Muscle layer of duodenum (tissue), 2 donors: ENCODE measurements around the gene SCNN1B.
"Not testable (repeated sequence)": the region's sequence is repeated elsewhere in the genome, so short reads cannot be mapped to it uniquely, and the experiment has no call there.

Experiments used
- H3K27ac ChIP-seq: one replicate; pipeline ENCODE4 v1.7.0; 2013; ENCODE audit warnings: mild to moderate bottlenecking, low read length
- H3K27me3 ChIP-seq: one replicate; pipeline ENCODE4 v1.7.0; 2013; ENCODE audit warnings: low read depth, mild to moderate bottlenecking, control low read depth, low read length
- H3K36me3 ChIP-seq, 2 donors: one replicate each; pipeline ENCODE4 v1.7.0; 2013; ENCODE audit warnings: low read length in 2 of 2, control low read depth in 1 of 2, mild to moderate bottlenecking in 1 of 2; ENCODE audit not compliant: insufficient read depth in 2 of 2, control insufficient read depth in 1 of 2
- H3K4me1 ChIP-seq, 2 donors: one replicate each; pipeline ENCODE4 v1.7.0; 2013; ENCODE audit warnings: low read length in 2 of 2, mild to moderate bottlenecking in 2 of 2, control low read depth in 1 of 2, moderate library complexity in 1 of 2; ENCODE audit not compliant: insufficient read depth in 2 of 2, control insufficient read depth in 1 of 2
- H3K4me3 ChIP-seq, 2 donors: one replicate each; pipeline ENCODE4 v1.7.0; 2013; ENCODE audit warnings: low read length in 2 of 2, low read depth in 1 of 2, mild to moderate bottlenecking in 1 of 2
- H3K9me3 ChIP-seq, 2 donors: one replicate each; pipeline ENCODE4 v1.7.0; 2013; ENCODE audit warnings: low read length in 2 of 2, control low read depth in 1 of 2, mild to moderate bottlenecking in 1 of 2; ENCODE audit not compliant: control insufficient read depth in 1 of 2
- donor health status: healthy.

The SCNN1B gene

GRCh38 chr16:23302045-23302956 is at the start of gene SCNN1B:
Gene SCNN1B (plus strand): TSS chr16:23302302. CDS start chr16:23348600, 46,298 bp downstream.
- Histone ChIP-seq H3K9me3 (no peaks in the 10 kb centered on the region), H3K4me3 (peak within 1 kb of the TSS in 1 of 2 donors; percentile 55), H3K36me3 (no peaks in the 10 kb centered on the region), H3K27ac (no peak within 1 kb of the TSS), H3K27me3 (peaks cover 5% of the 10 kb centered on the region), H3K4me1 (peaks cover 0 to 8% of the 10 kb centered on the region in 2 donors)

GRCh38 chr16:23252310-23252709 is 49.8 kb upstream of the SCNN1B start:
- no peaks in the 10 kb centered on the region for H3K36me3 ChIP-seq
- peaks cover 0 to 4% of the 10 kb centered on the region in 2 donors for H3K9me3 ChIP-seq
- H3K27ac ChIP-seq: no peak overlapping the region
- H3K4me1 ChIP-seq: no peaks in the 10 kb centered on the region
- no peaks in the 10 kb centered on the region for H3K27me3 ChIP-seq
- H3K4me3 ChIP-seq: no peak overlapping the region

GRCh38 chr16:23253650-23254049 is 48.5 kb upstream of the SCNN1B start:
- H3K27me3 ChIP-seq, H3K4me1 ChIP-seq, H3K36me3 ChIP-seq, H3K27ac ChIP-seq, H3K4me3 ChIP-seq, H3K9me3 ChIP-seq: not testable (repeated sequence)

- Histone ChIP-seq H3K27ac (no peak overlapping the region), H3K4me3 (no peak overlapping the region), H3K4me1 (no peaks in the 10 kb centered on the region), H3K9me3 (peaks cover 0 to 10% of the 10 kb centered on the region in 2 donors), H3K36me3 (no peaks in the 10 kb centered on the region), H3K27me3 (no peaks in the 10 kb centered on the region)
Observed at GRCh38 chr16:23254338-23254737, 47.8 kb upstream of the SCNN1B start.

- Histone ChIP-seq H3K27me3 (no peaks in the 10 kb centered on the region), H3K4me1 (no peaks in the 10 kb centered on the region), H3K4me3 (no peak overlapping the region), H3K27ac (no peak overlapping the region), H3K36me3 (no peaks in the 10 kb centered on the region), H3K9me3 (peaks cover 0 to 6% of the 10 kb centered on the region in 2 donors)
Observed at GRCh38 chr16:23255000-23255399, 47.1 kb upstream of the SCNN1B start.

- H3K27me3 ChIP-seq: no peaks in the 10 kb centered on the region
- no peak overlapping the region for H3K27ac ChIP-seq
- H3K4me3 ChIP-seq: no peak overlapping the region
- no peaks in the 10 kb centered on the region for H3K4me1 ChIP-seq
- H3K9me3 ChIP-seq: peaks cover 0 to 6% of the 10 kb centered on the region in 2 donors
- no peaks in the 10 kb centered on the region for H3K36me3 ChIP-seq
Observed at GRCh38 chr16:23256440-23256839, 45.7 kb upstream of the SCNN1B start.

GRCh38 chr16:23257682-23258081 is 44.4 kb upstream of the SCNN1B start:
- Histone ChIP-seq H3K27ac (no peak overlapping the region), H3K36me3 (no peaks in the 10 kb centered on the region)

GRCh38 chr16:23258919-23259237 is 43.2 kb upstream of the SCNN1B start:
- Histone ChIP-seq H3K27ac (no peak overlapping the region), H3K9me3 (peaks cover 0 to 6% of the 10 kb centered on the region in 2 donors), H3K36me3 (no peaks in the 10 kb centered on the region), H3K4me1 (no peaks in the 10 kb centered on the region), H3K4me3 (no peak overlapping the region), H3K27me3 (no peaks in the 10 kb centered on the region)

More at GRCh38 chr16:23257682-23258081, 44.4 kb upstream of the SCNN1B start:
- peaks cover 0 to 6% of the 10 kb centered on the region in 2 donors for H3K9me3 ChIP-seq
- H3K4me3 ChIP-seq: no peak overlapping the region
- no peaks in the 10 kb centered on the region for H3K4me1 ChIP-seq
- H3K27me3 ChIP-seq: no peaks in the 10 kb centered on the region

- no peaks in the 10 kb centered on the region for H3K27me3 ChIP-seq
- no peak overlapping the region for H3K4me3 ChIP-seq
- no peaks in the 10 kb centered on the region for H3K9me3 ChIP-seq
- no peak overlapping the region for H3K27ac ChIP-seq
- H3K4me1 ChIP-seq: no peaks in the 10 kb centered on the region
- no peaks in the 10 kb centered on the region for H3K36me3 ChIP-seq
Observed at GRCh38 chr16:23267647-23268046, 34.5 kb upstream of the SCNN1B start.

GRCh38 chr16:23268561-23268960 is 33.5 kb upstream of the SCNN1B start:
- Histone ChIP-seq H3K27ac (no peak overlapping the region), H3K36me3 (no peaks in the 10 kb centered on the region), H3K4me3 (no peak overlapping the region), H3K27me3 (no peaks in the 10 kb centered on the region), H3K4me1 (no peaks in the 10 kb centered on the region), H3K9me3 (no peaks in the 10 kb centered on the region)

GRCh38 chr16:23269248-23269953 is 32.7 kb upstream of the SCNN1B start:
- no peak overlapping the region for H3K4me3 ChIP-seq
- no peaks in the 10 kb centered on the region for H3K9me3 ChIP-seq
- no peaks in the 10 kb centered on the region for H3K36me3 ChIP-seq
- no peak overlapping the region for H3K27ac ChIP-seq
- H3K27me3 ChIP-seq: no peaks in the 10 kb centered on the region
- no peaks in the 10 kb centered on the region for H3K4me1 ChIP-seq
